Measurements from ENCODE around the gene NPEPL1. TPM values are rescaled to one million over a fixed set of nuclear protein-coding genes. Genes with fewer than 3 reads are reported as not detected.

NPEPL1 gene
- total RNA-seq, 1 experiment from 2014 or later: 23.4 TPM

GRCh38 chr20:58713801-58714339 lies 21.3 kb downstream of the NPEPL1 start:
- H3K36me3 Mint-ChIP-seq (ENCODE audit: insufficient read depth, unreplicated experiment): no peaks in the 10 kb centered on the region
- BruUV-seq (replicated peaks): no TSS peak
- no peaks in the 10 kb centered on the region for H3K9me3 Mint-ChIP-seq (ENCODE audit: unreplicated experiment)
- no peak for DNase-seq (ENCODE audit: unreplicated experiment)
- no peaks in the 10 kb centered on the region for H3K27me3 Mint-ChIP-seq (ENCODE audit: insufficient read depth, unreplicated experiment)
- H3K4me1 Mint-ChIP-seq (ENCODE audit: insufficient read depth, unreplicated experiment): no peaks in the 10 kb centered on the region
- no peak for TF ChIP-seq CTCF (IDR thresholded peaks at IDR 0.05; ENCODE audit: unreplicated experiment)
- CTCF ChIA-PET: interaction anchor here (0.6 kb wide), 1 partner anchor 158 kb away, joined by 3 read pairs; no protein-coding TSS in a partner anchor
- POLR2A ChIA-PET: no interaction called here
- H3K27ac Mint-ChIP-seq (ENCODE audit: low read depth, unreplicated experiment): no peak overlapping the region
- intact Hi-C loops (cut with micrococcal nuclease): no loop called here
- H3K4me3 Mint-ChIP-seq (ENCODE audit: unreplicated experiment): no peak overlapping the region

GRCh38 chr20:58714340-58714922 lies 21.8 kb downstream of the NPEPL1 start:
- TF ChIP-seq CTCF (IDR thresholded peaks at IDR 0.05; ENCODE audit: unreplicated experiment): no peak
- H3K27ac Mint-ChIP-seq (ENCODE audit: low read depth, unreplicated experiment): no peak overlapping the region
- CTCF ChIA-PET: interaction anchor here (0.6 kb wide), 1 partner anchor 157 kb away, joined by 3 read pairs; no protein-coding TSS in a partner anchor
- DNase-seq (ENCODE audit: unreplicated experiment): no peak
- H3K9me3 Mint-ChIP-seq (ENCODE audit: unreplicated experiment): no peaks in the 10 kb centered on the region
- POLR2A ChIA-PET: no interaction called here
- H3K4me1 Mint-ChIP-seq (ENCODE audit: insufficient read depth, unreplicated experiment): no peaks in the 10 kb centered on the region
- H3K36me3 Mint-ChIP-seq (ENCODE audit: insufficient read depth, unreplicated experiment): no peaks in the 10 kb centered on the region
- no TSS peak for BruUV-seq (replicated peaks)
- no peak overlapping the region for H3K4me3 Mint-ChIP-seq (ENCODE audit: unreplicated experiment)
- intact Hi-C loops (cut with micrococcal nuclease): no loop called here
- no peaks in the 10 kb centered on the region for H3K27me3 Mint-ChIP-seq (ENCODE audit: insufficient read depth, unreplicated experiment)

GRCh38 chr20:58714923-58715351 lies 22.3 kb downstream of the NPEPL1 start:
- Mint-ChIP-seq H3K27me3 (ENCODE audit: insufficient read depth, unreplicated experiment) (no peaks in the 10 kb centered on the region), H3K4me3 (ENCODE audit: unreplicated experiment) (no peak overlapping the region), H3K4me1 (ENCODE audit: insufficient read depth, unreplicated experiment) (no peaks in the 10 kb centered on the region), H3K27ac (ENCODE audit: low read depth, unreplicated experiment) (no peak overlapping the region), H3K9me3 (ENCODE audit: unreplicated experiment) (no peaks in the 10 kb centered on the region), H3K36me3 (ENCODE audit: insufficient read depth, unreplicated experiment) (no peaks in the 10 kb centered on the region)
- ChIA-PET CTCF (no interaction called here), POLR2A (no interaction called here)
- no peak for DNase-seq (ENCODE audit: unreplicated experiment)
- BruUV-seq (replicated peaks): no TSS peak
- intact Hi-C loops (cut with micrococcal nuclease): no loop called here
- no peak for TF ChIP-seq CTCF (IDR thresholded peaks at IDR 0.05; ENCODE audit: unreplicated experiment)

- BruUV-seq (replicated peaks): no TSS peak
- Mint-ChIP-seq H3K4me1 (ENCODE audit: insufficient read depth, unreplicated experiment) (no peaks in the 10 kb centered on the region), H3K27me3 (ENCODE audit: insufficient read depth, unreplicated experiment) (peaks cover 1% of the 10 kb centered on the region), H3K36me3 (ENCODE audit: insufficient read depth, unreplicated experiment) (no peaks in the 10 kb centered on the region), H3K9me3 (ENCODE audit: unreplicated experiment) (no peaks in the 10 kb centered on the region), H3K4me3 (ENCODE audit: unreplicated experiment) (no peak overlapping the region), H3K27ac (ENCODE audit: low read depth, unreplicated experiment) (no peak overlapping the region)
- ChIA-PET POLR2A (no interaction called here), CTCF (no interaction called here)
- intact Hi-C loops (cut with micrococcal nuclease): no loop called here
- no peak for TF ChIP-seq CTCF (IDR thresholded peaks at IDR 0.05; ENCODE audit: unreplicated experiment)
- no peak for DNase-seq (ENCODE audit: unreplicated experiment)
Measured at GRCh38 chr20:58715391-58715800, 22.8 kb downstream of the NPEPL1 start.

Data from MCF 10A (cell line).